GM18867 (cell line): ENCODE results near the gene KL.

ENCODE experiments used
- ATAC-seq: cut with Tn5 transposase; IDR thresholded peaks from one replicate; pipeline ENCODE4 v1.9.1; 2021; ENCODE audit warnings: mild to moderate bottlenecking, moderate library complexity; ENCODE audit not compliant: unreplicated experiment

Gene KL

DNA sequence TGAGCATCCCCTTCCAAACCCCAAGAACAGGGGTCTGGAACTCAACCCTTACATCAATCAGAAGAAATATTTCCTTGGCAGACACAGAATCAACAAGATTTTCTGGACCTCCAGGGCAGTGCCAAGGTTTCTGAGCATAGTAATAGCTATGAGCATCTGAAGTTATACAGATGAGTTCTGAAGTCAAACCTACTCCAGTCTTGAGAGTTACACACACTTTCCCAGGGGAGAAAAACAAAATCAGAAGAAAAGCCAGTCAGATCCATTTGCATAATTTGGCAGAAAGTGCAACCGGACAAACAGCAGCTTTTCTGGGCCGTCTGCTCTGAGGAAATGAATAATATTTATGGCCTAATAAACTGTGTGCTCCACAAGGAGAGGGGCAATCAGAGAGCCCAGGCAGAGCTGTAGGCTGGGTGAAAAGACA, 93.1 kb downstream of the KL start:
- ATAC-seq = peak; percentile 28

DNA sequence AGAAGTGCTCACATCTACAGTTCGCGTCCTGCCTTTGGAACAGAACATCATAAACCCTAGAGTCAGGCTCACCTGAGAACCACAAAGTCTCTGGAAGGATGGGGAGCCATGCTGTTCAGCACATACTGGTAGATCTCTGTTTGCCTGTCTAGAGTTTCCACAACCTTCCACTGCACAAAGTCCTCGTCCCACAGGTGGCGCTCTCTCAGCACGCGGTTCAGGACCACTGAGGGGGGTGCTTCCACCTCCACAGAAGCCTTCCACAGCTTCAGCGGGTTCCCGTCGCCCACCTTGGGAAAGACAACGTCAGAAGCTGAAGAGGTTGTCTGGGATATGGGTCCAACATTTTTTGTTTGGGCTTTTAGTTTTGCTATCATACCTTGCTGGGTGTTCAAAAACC, 93.6 kb downstream of the KL start:
- peak; percentile 54 for ATAC-seq

DNA sequence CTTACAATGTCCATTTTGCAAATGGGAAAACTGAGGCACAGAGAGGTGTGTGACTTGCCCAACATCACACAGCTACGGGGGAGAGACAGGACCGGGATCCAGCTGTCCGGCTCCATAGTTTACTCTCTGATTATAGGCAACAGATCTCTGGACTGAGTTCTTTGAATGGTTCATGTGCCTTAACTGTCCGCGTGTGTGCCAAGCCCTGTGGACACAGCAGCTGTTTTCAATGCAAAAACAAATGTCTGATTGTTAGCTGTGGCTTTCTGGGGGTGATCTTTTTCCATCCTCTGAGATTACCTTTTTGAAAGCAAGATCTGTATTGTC, 94.1 kb downstream of the KL start:
- no peak for ATAC-seq

DNA sequence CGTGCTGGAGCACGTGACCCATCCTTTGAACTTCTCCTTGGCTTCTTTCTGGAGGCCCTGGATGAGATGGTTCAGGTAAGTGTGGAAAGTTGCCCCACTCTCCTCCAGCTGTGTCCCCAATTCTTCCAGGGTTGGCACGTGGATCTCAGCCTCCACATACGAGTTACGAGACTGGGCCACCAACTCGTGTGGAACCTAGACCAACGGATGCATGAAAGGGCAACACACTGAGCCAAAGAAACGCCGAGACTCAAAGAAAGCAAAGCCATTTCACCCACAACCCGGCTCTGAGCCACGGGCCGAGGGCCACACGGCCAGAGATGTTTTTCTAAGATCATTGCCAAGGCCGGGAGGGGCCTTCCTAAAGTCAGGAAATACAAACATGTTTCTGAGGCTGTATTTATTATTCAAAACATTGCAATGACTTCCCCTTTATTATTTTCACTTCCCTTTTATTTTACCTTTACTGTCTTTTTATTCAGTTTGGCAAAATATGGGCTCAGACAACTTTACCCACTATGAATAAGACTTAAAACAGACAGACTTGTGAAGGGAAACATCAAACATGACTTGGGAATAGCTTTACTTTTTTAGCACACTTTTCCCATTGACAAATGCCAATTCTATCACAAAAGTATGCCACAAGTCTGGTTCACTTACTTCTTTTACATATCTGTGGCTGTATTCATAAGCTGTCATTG, 94.6 kb downstream of the KL start:
- peak; percentile 41 for ATAC-seq

DNA sequence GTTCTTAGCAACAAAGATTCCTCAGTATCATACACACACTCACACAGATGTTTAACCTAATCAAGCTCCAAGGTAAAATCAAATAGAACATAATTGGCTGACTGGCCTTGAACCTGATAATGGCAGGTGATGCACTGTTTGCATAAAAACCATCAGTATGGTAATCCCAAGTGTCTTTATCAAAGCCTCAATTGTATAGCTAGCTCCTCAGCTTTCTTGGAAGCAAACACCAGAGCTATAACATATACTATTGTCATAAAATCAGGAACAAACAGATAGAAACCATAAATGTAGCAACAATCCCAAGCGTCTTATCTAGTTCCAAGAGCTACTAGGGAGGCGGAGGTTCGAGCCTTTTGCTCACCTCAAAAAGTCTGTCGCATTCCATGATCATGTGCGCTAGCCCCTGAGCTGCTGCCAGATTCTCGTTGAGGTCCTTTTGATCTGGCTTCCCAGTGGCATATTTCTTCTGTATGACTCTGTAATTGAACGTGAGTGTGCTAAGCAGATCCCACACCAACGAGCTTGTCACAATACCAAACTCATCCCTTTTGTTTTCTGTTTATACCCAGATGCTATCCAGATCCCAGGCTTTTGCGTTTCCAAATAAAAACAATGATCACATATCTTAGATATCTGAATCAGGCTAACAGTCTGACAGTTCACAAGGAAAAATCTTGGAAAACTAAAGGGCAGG, 95.3 kb downstream of the KL start:
- no peak for ATAC-seq

DNA sequence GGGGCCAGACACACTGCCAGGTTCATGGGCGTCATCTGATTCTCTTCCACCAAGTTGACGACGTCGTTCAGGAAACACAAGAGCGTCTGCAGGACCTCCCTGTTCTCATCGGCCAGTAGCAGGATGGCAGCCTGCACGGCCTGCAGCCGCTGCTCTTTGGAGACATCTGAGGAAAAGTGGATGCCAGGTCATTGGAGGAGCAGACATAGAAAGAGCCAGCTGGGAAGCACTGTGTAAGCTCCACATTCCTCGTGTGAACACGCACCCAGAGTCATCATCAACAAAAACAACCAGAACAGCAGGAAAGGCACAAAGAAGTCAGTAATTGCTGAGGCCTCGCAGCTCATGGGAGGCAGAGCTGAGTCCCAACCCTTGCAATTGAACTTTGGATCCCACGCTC, 96.5 kb downstream of the KL start:
- ATAC-seq = no peak

DNA sequence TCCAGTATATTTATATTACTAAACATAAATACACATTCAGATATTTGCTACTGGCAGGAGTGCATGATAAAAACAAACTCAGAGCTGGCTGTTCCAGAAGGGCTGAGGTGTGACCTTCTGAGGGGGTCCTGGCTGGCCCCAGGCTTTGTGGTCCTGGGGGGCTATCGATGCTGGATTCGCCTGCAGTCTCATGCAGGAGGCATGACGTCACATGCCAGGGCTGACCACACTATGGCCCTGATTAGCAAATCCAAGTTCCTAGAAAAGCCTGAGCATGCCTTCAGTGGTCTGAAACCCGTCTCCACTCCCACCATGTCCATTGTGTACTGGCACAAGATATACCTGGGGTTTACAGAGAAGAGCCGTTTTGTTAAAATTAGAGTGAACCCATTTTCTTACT, 97.9 kb downstream of the KL start:
- ATAC-seq = no peak

DNA sequence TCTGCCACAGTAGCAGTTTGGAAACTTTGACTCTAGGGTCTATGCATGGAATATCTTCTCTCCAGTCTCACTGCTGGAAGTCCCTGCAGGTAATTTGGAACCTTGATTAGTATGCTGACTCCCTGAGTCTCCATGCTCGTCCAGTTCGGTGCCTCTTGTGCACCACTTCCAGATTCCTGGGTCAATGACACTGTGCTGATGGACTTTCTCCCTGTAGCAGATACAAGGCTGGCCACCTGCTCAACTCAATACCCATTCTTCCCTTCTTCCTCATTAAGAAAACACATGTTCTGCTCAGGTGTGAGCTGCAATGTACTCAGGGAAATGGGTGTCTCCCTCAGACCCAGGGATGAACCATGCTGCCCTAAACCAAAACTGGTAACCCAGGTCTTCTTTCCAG, 99.1 kb downstream of the KL start:
- ATAC-seq = no peak
